HEK293T (cell line): ENCODE data around the gene ARPC5.
"Not testable (repeated sequence)": the region's sequence is repeated elsewhere in the genome, so short reads cannot be mapped to it uniquely, and the experiment has no call there.

Experiments
- CTCF ChIA-PET: fragments of 350-600 bp; formaldehyde crosslinking; extraction: SDS; loops from one replicate; lab custom pipeline; 2021; ENCODE audit warnings: antibody characterized with exemption, inconsistent platforms; lab: Yijun Ruan, JAX
- POLR2A ChIA-PET: fragments of 350-600 bp; formaldehyde crosslinking; extraction: SDS; loops from one replicate; lab custom pipeline; 2020; ENCODE audit warnings: antibody characterized with exemption, inconsistent platforms; lab: Yijun Ruan, JAX
- DNase-seq: peaks from one replicate; pipeline ENCODE4 v3.0.0; 2012; ENCODE audit warnings: mixed read lengths; ENCODE audit errors: extremely low spot score
- ARNT ChIP-seq: fragments of 450-650 bp; IDR thresholded peaks from 2 replicates; pipeline ENCODE4 v1.6.1; 2017; ENCODE audit warnings: mild to moderate bottlenecking
- BHLHE40 ChIP-seq: fragments of 450-650 bp; IDR thresholded peaks from 2 replicates; pipeline ENCODE4 v1.6.1; 2016; ENCODE audit warnings: mild to moderate bottlenecking, moderate library complexity, borderline replicate concordance
- CTBP1 ChIP-seq: fragments of 450-650 bp; IDR thresholded peaks from 2 replicates; pipeline ENCODE4 v1.6.1; 2016; ENCODE audit warnings: borderline replicate concordance
- ELF4 ChIP-seq: fragments of 450-650 bp; IDR thresholded peaks from 2 replicates; pipeline ENCODE4 v1.6.1; 2017; ENCODE audit warnings: antibody characterized with exemption
- FOXA1 ChIP-seq: fragments of 450-650 bp; IDR thresholded peaks from 2 replicates; pipeline ENCODE4 v1.6.1; 2016; ENCODE audit warnings: mild to moderate bottlenecking
- FOXK2 ChIP-seq: fragments of 450-650 bp; IDR thresholded peaks from 2 replicates; pipeline ENCODE4 v1.6.1; 2016; ENCODE audit warnings: mild to moderate bottlenecking
- FOXM1 ChIP-seq: fragments of 450-650 bp; IDR thresholded peaks from 2 replicates; pipeline ENCODE4 v1.6.1; 2017; ENCODE audit warnings: mild to moderate bottlenecking, borderline replicate concordance
- HDGF ChIP-seq: fragments of 450-650 bp; IDR thresholded peaks from 2 replicates; pipeline ENCODE4 v1.6.1; 2017; ENCODE audit warnings: antibody characterized with exemption, borderline replicate concordance
- L3MBTL2 ChIP-seq: fragments of 450-650 bp; conservative IDR thresholded peaks from 2 replicates; pipeline ENCODE4 v1.6.1; 2016; ENCODE audit warnings: mild to moderate bottlenecking
- LEF1 ChIP-seq: fragments of 450-650 bp; IDR thresholded peaks from 2 replicates; pipeline ENCODE4 v1.6.1; 2017; ENCODE audit warnings: mild to moderate bottlenecking, borderline replicate concordance
- NFRKB ChIP-seq: fragments of 450-650 bp; IDR thresholded peaks from 2 replicates; pipeline ENCODE4 v1.6.1; 2016; ENCODE audit warnings: mild to moderate bottlenecking, moderate library complexity
- SP1 ChIP-seq: fragments of 450-650 bp; IDR thresholded peaks from 2 replicates; pipeline ENCODE4 v1.6.1; 2017
- SUZ12 ChIP-seq: fragments of 450-650 bp; IDR thresholded peaks from 2 replicates; pipeline ENCODE4 v1.6.1; 2016; ENCODE audit warnings: mild to moderate bottlenecking
- TARDBP ChIP-seq: fragments of 450-650 bp; IDR thresholded peaks from 2 replicates; pipeline ENCODE4 v1.6.1; 2016
- ZNF384 ChIP-seq: fragments of 450-650 bp; IDR thresholded peaks from 2 replicates; pipeline ENCODE4 v1.6.1; 2016
- TF ChIP-seq, protein P1 (sequence below): fragments of 450-650 bp; IDR thresholded peaks from 2 replicates; pipeline ENCODE4 v1.6.1; 2016

ARPC5 gene

GRCh38 chr1:183622884-183623785 is 12.4 kb downstream of the ARPC5 start:
- DNase-seq: peak; percentile 69
- TF ChIP-seq FOXK2 (no peak), L3MBTL2 (no peak), TARDBP (no peak), BHLHE40 (no peak), CTBP1 (no peak), ZNF384 (no peak)
- ChIA-PET POLR2A (interaction anchor here (1.4 kb wide), 1 partner anchor 18 kb away, joined by 3 read pairs; no protein-coding TSS in a partner anchor), CTCF (interaction anchor here (0.6 kb wide), 2 partner anchors 209 to 343 kb away, joined by 3 to 4 read pairs; no protein-coding TSS in a partner anchor)

DNA sequence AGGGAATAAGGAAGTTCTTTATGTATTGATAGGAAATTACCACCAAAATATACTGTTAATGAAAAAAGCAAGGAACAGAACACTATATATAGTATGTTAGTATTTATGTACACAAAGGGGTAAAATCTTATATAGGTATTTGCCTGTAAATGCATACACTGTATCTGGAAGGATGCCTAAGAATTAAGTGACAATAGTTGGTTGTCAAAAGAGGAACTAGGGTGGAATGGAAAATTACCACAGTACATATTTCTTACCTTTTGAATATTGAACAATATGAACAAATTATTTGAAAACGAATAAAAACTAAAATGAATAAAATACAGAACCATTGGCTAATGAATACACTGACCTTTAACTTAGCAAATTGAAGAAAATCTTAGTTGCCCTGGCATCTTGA is 13.6 kb downstream of the ARPC5 start:
- TF ChIP-seq, protein P1, sequence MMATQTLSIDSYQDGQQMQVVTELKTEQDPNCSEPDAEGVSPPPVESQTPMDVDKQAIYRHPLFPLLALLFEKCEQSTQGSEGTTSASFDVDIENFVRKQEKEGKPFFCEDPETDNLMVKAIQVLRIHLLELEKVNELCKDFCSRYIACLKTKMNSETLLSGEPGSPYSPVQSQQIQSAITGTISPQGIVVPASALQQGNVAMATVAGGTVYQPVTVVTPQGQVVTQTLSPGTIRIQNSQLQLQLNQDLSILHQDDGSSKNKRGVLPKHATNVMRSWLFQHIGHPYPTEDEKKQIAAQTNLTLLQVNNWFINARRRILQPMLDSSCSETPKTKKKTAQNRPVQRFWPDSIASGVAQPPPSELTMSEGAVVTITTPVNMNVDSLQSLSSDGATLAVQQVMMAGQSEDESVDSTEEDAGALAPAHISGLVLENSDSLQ: no peak
- TF ChIP-seq FOXM1: no peak
- no peak for TF ChIP-seq TARDBP
- TF ChIP-seq NFRKB: no peak
- no peak for TF ChIP-seq L3MBTL2
- no peak for TF ChIP-seq FOXA1
- no peak for TF ChIP-seq SP1
- DNase-seq: no peak
- POLR2A ChIA-PET: interaction anchor here (1.4 kb wide), 1 partner anchor 17 kb away, joined by 3 read pairs; no protein-coding TSS in a partner anchor
- CTCF ChIA-PET: interaction anchor here (0.7 kb wide), 1 partner anchor 545 kb away, joined by 3 read pairs; no protein-coding TSS in a partner anchor

DNA sequence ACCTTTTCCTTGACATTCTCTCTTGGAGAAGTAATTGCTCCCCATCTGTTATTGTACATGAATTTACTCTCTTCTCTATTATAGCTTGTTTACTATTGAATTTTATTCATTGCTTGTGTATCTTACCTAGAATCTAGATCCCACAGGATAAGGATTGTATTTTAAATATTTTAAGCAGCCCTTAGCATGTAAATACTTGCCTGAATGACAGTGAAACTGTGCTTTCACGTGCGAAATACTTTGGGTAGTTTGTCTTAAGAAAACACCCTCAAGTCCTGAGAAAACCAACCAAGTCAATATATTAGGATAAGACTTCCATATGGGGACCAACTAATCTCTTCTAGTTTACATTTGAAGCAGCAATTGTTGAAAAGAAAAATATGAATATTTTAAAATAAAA is 15.3 kb downstream of the ARPC5 start:
- ChIA-PET CTCF (interaction anchor here (0.6 kb wide), 1 partner anchor 217 kb away, joined by 3 read pairs; no protein-coding TSS in a partner anchor), POLR2A (no interaction called here)
- DNase-seq: no peak
- TF ChIP-seq ARNT (no peak), BHLHE40 (no peak), FOXA1 (no peak), SUZ12 (no peak), SP1 (no peak), TARDBP (no peak), FOXK2 (no peak), ZNF384 (no peak)
- TF ChIP-seq, protein P1: no peak

DNA sequence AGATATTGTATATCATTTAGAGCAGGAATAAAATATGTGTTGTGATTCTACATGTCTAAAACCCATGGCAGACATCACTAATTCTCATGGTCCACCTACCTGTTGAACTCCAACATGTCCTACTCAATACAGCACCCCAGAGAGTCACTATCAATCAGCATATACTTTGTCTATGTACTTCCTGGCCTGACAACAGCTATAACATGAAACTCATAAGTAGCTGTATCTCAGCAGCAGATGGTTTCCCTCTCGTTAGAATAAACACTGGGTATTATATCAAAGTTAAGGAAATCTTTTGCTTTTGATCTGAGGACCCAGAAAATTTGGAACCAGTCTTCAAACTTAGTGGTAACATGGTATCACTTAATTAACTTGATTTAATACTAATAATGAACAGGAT is 15.8 kb downstream of the ARPC5 start:
- DNase-seq: no peak
- TF ChIP-seq SUZ12 (no peak), ELF4 (no peak), FOXM1 (no peak), LEF1 (no peak), L3MBTL2 (no peak)
- TF ChIP-seq, protein P1: no peak
- ChIA-PET CTCF (interaction anchor here (0.6 kb wide), 1 partner anchor 216 kb away, joined by 3 read pairs; no protein-coding TSS in a partner anchor), POLR2A (no interaction called here)

DNA sequence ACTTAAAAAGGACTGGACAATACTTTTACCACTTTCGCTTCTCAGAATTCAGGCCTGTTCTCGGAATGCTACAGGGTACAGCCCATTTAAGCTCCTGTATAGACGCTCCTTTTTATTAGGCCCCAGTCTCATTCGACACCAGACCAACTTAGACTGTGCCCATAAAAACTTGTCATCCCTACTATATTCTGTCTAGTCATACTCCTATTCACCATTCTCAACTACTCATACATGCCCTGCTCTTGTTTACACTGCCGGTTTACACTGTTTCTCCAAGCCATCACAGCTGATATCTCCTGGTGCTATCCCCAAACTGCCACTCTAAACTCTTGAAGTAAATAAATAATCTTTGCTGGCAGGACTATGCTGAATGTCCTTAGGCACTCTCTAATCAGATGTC is 17.4 kb downstream of the ARPC5 start:
- DNase-seq, CTCF ChIA-PET, POLR2A ChIA-PET: not testable (repeated sequence)

GRCh38 chr1:183612975-183613374 is 22.6 kb downstream of the ARPC5 start:
- CTCF ChIA-PET, POLR2A ChIA-PET, DNase-seq: not testable (repeated sequence)

DNA sequence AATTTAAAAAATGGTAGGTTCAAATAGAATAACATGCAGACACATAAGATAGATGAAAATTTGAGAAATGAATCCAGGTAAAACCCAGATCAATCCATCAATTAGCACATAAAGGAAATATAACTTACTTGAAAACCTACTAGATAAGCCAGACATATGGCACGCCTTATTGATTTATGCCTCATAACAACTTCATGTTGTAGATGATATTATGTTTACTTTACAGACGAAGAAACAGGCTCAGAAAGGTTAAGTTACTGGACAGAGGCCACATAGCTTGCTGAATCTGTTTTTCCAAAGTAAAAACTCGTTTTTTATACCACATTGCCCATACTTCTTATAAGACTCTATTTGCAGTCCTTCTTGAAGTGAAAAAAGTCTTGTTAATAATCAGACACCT is 23.2 kb downstream of the ARPC5 start:
- DNase-seq: no peak
- TF ChIP-seq ELF4: no peak
- POLR2A ChIA-PET: no interaction called here
- CTCF ChIA-PET: no interaction called here

DNA sequence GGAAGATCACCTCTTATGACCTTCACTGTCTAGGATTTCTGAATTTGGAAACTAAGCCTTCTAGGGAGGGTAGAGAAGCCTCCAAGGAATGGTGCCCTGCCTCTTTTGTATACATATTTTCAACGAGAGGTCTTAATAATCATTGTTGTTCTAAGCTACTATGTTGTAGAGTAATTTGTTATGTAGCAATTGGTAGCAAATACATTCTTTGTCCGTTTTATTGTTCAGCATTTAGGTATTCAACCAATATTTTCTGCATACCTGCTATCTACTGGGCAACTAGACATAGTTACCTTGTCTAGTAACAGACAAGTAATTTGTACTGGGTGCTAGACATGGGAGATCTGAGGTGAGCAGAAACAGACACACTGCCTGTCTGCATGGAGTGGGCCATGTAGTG is 24.6 kb downstream of the ARPC5 start:
- TF ChIP-seq HDGF (no peak), FOXA1 (no peak), SP1 (no peak), SUZ12 (no peak), TARDBP (no peak), L3MBTL2 (no peak), ZNF384 (no peak), LEF1 (no peak), ARNT (no peak)
- CTCF ChIA-PET: interaction anchor here (0.6 kb wide), 1 partner anchor 384 kb away, joined by 5 read pairs; no protein-coding TSS in a partner anchor
- POLR2A ChIA-PET: no interaction called here
- DNase-seq: no peak
